Measurements from ENCODE around the gene SLC22A7.

DNA sequence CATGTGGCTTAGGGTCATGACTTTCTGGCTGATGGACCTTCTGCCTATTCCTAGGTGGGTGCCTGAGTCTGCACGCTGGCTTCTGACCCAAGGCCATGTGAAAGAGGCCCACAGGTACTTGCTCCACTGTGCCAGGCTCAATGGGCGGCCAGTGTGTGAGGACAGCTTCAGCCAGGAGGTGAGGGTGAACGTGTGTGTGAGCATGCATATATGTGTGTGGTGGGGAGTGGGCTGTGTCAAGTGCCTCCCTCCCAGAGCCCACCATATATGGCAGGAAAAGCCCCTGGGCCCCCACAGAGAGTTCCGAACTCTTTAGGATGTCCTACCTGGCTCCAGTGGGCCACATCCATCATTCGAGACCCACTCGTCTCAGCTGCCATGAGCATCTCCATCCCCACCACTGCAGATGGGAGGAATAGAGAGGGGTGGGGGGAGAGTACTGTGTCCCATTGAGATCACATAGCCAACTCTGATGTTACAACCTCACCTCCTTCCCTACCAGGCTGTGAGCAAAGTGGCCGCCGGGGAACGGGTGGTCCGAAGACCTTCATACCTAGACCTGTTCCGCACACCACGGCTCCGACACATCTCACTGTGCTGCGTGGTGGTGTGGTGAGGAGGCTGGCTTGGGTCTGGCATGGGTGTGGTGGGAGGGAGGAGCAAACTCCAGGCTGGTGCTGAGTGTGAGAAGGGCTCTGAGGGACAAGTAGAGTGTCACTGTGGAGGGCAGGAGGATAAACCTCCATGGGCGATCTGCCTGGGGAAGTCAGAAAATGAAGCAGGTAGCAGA is 3.2 kb downstream of the SLC22A7 start:
- TF ChIP-seq, protein P1, sequence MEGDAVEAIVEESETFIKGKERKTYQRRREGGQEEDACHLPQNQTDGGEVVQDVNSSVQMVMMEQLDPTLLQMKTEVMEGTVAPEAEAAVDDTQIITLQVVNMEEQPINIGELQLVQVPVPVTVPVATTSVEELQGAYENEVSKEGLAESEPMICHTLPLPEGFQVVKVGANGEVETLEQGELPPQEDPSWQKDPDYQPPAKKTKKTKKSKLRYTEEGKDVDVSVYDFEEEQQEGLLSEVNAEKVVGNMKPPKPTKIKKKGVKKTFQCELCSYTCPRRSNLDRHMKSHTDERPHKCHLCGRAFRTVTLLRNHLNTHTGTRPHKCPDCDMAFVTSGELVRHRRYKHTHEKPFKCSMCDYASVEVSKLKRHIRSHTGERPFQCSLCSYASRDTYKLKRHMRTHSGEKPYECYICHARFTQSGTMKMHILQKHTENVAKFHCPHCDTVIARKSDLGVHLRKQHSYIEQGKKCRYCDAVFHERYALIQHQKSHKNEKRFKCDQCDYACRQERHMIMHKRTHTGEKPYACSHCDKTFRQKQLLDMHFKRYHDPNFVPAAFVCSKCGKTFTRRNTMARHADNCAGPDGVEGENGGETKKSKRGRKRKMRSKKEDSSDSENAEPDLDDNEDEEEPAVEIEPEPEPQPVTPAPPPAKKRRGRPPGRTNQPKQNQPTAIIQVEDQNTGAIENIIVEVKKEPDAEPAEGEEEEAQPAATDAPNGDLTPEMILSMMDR (IDR thresholded peaks at IDR 0.05) = no peak
- no peak for TF ChIP-seq POLR2A (IDR thresholded peaks at IDR 0.05)

Measured in right lobe of liver (tissue), 4 donors.